ENCODE measurements around the gene PDLIM1.

The PDLIM1 gene

GRCh38 chr10:95306851-95307250 lies 16.0 kb upstream of the PDLIM1 start:
- no peak for TF ChIP-seq CTCF (conservative IDR thresholded peaks at IDR 0.05; ENCODE audit: low read depth, low read length)
- no peak for DNase-seq (ENCODE audit: low read depth)
- no peak overlapping the region for H3K4me3 ChIP-seq (ENCODE audit: low read length)

GRCh38 chr10:95306318-95306650 lies 15.5 kb upstream of the PDLIM1 start:
- TF ChIP-seq CTCF (conservative IDR thresholded peaks at IDR 0.05; ENCODE audit: low read depth, low read length): no peak
- no peak for DNase-seq (ENCODE audit: low read depth)
- no peak overlapping the region for H3K4me3 ChIP-seq (ENCODE audit: low read length)

GRCh38 chr10:95305606-95306317 lies 15.0 kb upstream of the PDLIM1 start:
- no peak overlapping the region for H3K4me3 ChIP-seq (ENCODE audit: low read length)
- DNase-seq (ENCODE audit: low read depth): no peak
- no peak for TF ChIP-seq CTCF (conservative IDR thresholded peaks at IDR 0.05; ENCODE audit: low read depth, low read length)

- H3K4me3 ChIP-seq (ENCODE audit: low read length): no peak overlapping the region
- no peak for TF ChIP-seq CTCF (conservative IDR thresholded peaks at IDR 0.05; ENCODE audit: low read depth, low read length)
- DNase-seq (ENCODE audit: low read depth): no peak
These were observed 14.2 kb upstream of the PDLIM1 start for GRCh38 chr10:95304976-95305375.

- H3K4me3 ChIP-seq (ENCODE audit: low read length): no peak overlapping the region
- DNase-seq (ENCODE audit: low read depth): no peak
- no peak for TF ChIP-seq CTCF (conservative IDR thresholded peaks at IDR 0.05; ENCODE audit: low read depth, low read length)
These were observed 13.7 kb upstream of the PDLIM1 start for GRCh38 chr10:95304463-95304862.

- no peak for DNase-seq (ENCODE audit: low read depth)
- H3K4me3 ChIP-seq (ENCODE audit: low read length): no peak overlapping the region
- no peak for TF ChIP-seq CTCF (conservative IDR thresholded peaks at IDR 0.05; ENCODE audit: low read depth, low read length)
These were observed 13.1 kb upstream of the PDLIM1 start for GRCh38 chr10:95303950-95304349.

- H3K4me3 ChIP-seq (ENCODE audit: low read length): no peak overlapping the region
- no peak for DNase-seq (ENCODE audit: low read depth)
- no peak for TF ChIP-seq CTCF (conservative IDR thresholded peaks at IDR 0.05; ENCODE audit: low read depth, low read length)
These were observed 12.7 kb upstream of the PDLIM1 start for GRCh38 chr10:95303535-95303934.

Measured in retinal pigment epithelial cell (primary cell).